ENCODE data around the gene COLEC12.

COLEC12 gene

GRCh38 chr18:477565-477964 is 22.9 kb downstream of the COLEC12 start:
- no peak overlapping the region for H3K4me3 ChIP-seq (ENCODE audit: low read depth, low read length)
- peak; percentile 44 for DNase-seq (ENCODE audit: low read depth)
- peak; percentile 47 for TF ChIP-seq CTCF (IDR thresholded peaks at IDR 0.05; ENCODE audit: insufficient read depth, low read depth, low read length, missing control alignments)

GRCh38 chr18:476251-476664 is 24.2 kb downstream of the COLEC12 start:
- no peak for TF ChIP-seq CTCF (IDR thresholded peaks at IDR 0.05; ENCODE audit: insufficient read depth, low read depth, low read length, missing control alignments)
- H3K4me3 ChIP-seq (ENCODE audit: low read depth, low read length), result no peak overlapping the region
- no peak for DNase-seq (ENCODE audit: low read depth)

GRCh38 chr18:475202-476031 is 25.1 kb downstream of the COLEC12 start:
- no peak for DNase-seq (ENCODE audit: low read depth)
- no peak overlapping the region for H3K4me3 ChIP-seq (ENCODE audit: low read depth, low read length)
- TF ChIP-seq CTCF (IDR thresholded peaks at IDR 0.05; ENCODE audit: insufficient read depth, low read depth, low read length, missing control alignments), result no peak

- no peak for DNase-seq (ENCODE audit: low read depth)
- H3K4me3 ChIP-seq (ENCODE audit: low read depth, low read length), result no peak overlapping the region
- no peak for TF ChIP-seq CTCF (IDR thresholded peaks at IDR 0.05; ENCODE audit: insufficient read depth, low read depth, low read length, missing control alignments)
Observed at GRCh38 chr18:474416-474815, 26.1 kb downstream of the COLEC12 start.

- no peak overlapping the region for H3K4me3 ChIP-seq (ENCODE audit: low read depth, low read length)
- DNase-seq (ENCODE audit: low read depth), result no peak
- no peak for TF ChIP-seq CTCF (IDR thresholded peaks at IDR 0.05; ENCODE audit: insufficient read depth, low read depth, low read length, missing control alignments)
Observed at GRCh38 chr18:473802-474201, 26.7 kb downstream of the COLEC12 start.

GRCh38 chr18:471716-472115 is 28.8 kb downstream of the COLEC12 start:
- no peak for DNase-seq (ENCODE audit: low read depth)
- H3K4me3 ChIP-seq (ENCODE audit: low read depth, low read length), result no peak overlapping the region
- TF ChIP-seq CTCF (IDR thresholded peaks at IDR 0.05; ENCODE audit: insufficient read depth, low read depth, low read length, missing control alignments), result no peak

All from GM12865 (cell line).